Adrenal gland (tissue), 5 donors: Measurements from ENCODE around the gene SCN4A.

Experiments used
- CTCF ChIP-seq, 6 experiments: fragments of 450-650 bp in 4 of 6; fragments of 200-600 bp in 2 of 6; sonication (generic) in 1 of 6; IDR thresholded peaks; 1 replicate in 5 of 6; 2 replicates in 1 of 6; pipeline versions ENCODE4 v1.5.1 to v1.8.0; 2016 to 2021; ENCODE audit warnings: antibody characterized with exemption in 6 of 6, mild to moderate bottlenecking in 2 of 6, moderate library complexity in 1 of 6
- POLR2A ChIP-seq, 2 donors: fragments of 450-650 bp; IDR thresholded peaks; one replicate each; pipeline ENCODE4 v1.6.1; 2017; ENCODE audit warnings: antibody characterized with exemption in 2 of 2, mild to moderate bottlenecking in 2 of 2, moderate library complexity in 1 of 2
- donor health status: DM: no; HTN: no; CAD: no.

- TF ChIP-seq POLR2A (IDR thresholded peaks at IDR 0.05) (no peak), CTCF (IDR thresholded peaks at IDR 0.05) (no peak)
Observed at GRCh38 chr17:63961355-63962212, 11.1 kb downstream of the SCN4A start.
